Glomerular endothelial cell (primary cell): Measurements from ENCODE around the gene ATP11A. TPM values are rescaled to one million over a fixed set of nuclear protein-coding genes. Genes with fewer than 3 reads are reported as not detected.
A peak's percentile ranks its signal among the peaks of the same experiment; 100 is the strongest.
"Not testable (repeated sequence)": the region's sequence is repeated elsewhere in the genome, so short reads cannot be mapped to it uniquely, and the experiment has no call there.

Experiments
- DNase-seq: peaks from one replicate; pipeline ENCODE4 v3.0.0-alpha.2; 2011; ENCODE audit warnings: low read depth, low spot score; ENCODE audit errors: extremely low read depth
- total RNA-seq: library from RNA; depleted of rRNA; stranded (reverse); fragments of >200 nt; gene quantifications from 2 replicates; pipeline ENCODE4 v1.2.3, GENCODE V29; 2015

Gene ATP11A
- total RNA-seq, 1 donor from 2014 or later, result 62.1 TPM

DNA sequence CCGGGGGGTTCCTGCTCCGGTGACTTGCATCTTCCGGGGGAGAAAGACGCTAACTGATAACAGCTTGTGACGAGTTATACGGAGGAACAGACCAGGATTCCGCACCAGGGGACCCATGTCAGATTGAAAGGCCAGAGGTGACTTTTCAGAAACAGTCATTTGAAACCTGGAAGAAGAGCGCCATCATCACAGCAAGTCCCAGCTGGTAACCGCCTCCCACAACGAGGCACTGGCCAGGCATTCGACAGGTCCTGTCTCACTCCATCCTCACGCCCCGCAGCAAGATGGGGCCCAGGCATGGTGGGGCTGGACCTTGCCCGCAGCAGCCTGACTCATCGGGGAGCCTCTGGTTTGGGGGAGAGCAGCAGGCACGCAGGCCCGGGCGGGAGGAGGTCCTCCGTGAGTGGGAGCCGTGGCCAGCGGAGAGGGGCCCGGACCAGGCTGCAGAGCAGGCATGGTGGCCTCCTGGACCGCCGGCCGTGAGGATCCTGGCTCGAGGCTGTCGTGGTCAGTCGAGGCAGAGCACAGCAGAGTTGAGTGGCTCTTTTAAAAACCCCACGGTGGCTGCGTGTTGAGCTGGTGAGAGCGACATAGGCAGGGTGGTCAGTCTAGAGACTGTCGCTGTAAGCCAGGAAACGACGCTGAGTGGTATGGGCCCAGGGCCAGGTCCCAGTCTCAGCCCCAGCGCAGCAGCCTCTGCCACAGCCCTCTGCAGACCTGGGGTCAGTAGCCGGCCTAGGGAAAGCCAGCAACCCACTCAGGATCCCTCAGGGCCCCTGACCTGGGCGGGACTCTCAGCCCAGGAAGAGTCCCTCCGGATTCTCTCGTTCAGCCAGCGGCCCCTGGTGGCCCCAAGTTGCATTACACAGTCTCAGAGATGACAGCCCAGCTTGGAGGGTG is 184.3 kb downstream of the ATP11A start:
- no peak for DNase-seq

DNA sequence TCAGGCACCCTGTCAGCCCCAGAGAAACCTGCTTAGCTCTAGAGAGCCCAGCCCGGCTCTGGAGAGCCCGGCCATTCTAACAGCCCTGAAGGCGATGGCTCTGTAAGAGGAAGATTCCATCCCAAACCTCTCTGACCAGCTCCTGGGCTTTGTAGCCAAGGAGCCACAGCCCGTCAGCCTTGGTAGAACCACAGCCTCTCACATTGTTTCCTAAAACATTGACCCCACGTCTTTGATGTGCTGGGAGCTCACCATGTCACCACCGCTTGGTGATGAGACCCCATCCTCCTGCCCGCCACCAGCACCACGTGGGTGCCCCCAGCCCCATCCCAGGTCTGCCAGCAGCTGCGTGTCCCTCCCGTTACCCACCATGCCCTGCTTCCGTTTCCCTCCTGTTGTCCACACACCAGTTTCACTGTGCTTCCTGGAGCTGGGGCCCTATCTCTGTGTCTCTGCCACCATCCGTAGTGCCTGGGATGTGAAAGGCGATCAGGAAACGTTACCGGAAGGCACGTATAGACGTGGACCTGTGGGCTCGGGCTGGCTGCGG is 185.0 kb downstream of the ATP11A start:
- no peak for DNase-seq

DNA sequence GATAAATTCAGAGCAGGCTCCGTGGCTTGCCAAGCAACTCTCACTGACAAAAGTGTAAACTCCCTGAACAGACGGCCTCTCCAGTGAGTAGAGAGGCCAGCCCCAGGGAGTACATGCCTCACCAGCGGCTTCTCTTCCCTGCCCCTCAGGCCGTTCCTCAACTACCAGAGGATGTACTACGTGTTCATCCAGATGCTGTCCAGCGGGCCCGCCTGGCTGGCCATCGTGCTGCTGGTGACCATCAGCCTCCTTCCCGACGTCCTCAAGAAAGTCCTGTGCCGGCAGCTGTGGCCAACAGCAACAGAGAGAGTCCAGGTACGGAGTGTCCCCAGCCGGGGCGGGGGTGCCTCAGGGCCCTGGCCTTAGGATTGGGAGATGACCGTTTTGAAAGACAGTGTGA is 185.8 kb downstream of the ATP11A start:
- no peak for DNase-seq

DNA sequence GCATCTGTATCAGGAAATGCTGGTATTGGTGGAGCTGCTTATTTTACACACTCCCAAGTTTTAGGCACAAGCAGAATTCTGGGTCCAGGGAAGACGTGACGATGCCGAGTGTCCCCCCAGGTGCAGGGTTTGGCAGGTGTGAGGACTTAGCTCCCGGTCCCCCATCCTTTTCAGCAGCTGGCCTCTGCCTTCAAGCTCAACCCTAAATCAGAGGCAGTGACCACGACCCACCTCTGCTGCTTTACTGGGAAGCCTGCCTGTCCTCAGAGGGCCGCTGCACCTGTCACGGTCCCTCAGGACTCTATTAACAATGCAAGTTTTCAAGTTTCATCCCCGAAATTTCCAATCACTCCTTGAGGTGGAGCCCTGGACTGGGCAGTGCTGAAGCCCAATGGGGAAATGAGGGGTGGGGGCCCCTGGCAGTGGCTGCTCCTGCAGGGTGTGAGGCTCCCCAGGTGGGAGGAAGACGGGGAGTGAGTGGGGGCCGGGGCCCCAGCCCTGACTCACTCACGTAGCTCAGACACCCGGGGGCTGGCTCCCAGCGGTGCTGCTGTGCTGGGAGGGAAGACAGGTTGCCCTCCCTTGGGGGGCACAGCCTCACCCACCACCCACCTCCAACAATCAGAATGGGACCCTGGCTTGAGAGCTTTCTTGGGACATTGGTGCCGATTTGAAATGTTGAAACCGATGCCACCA is 186.6 kb downstream of the ATP11A start:
- DNase-seq, result no peak

DNA sequence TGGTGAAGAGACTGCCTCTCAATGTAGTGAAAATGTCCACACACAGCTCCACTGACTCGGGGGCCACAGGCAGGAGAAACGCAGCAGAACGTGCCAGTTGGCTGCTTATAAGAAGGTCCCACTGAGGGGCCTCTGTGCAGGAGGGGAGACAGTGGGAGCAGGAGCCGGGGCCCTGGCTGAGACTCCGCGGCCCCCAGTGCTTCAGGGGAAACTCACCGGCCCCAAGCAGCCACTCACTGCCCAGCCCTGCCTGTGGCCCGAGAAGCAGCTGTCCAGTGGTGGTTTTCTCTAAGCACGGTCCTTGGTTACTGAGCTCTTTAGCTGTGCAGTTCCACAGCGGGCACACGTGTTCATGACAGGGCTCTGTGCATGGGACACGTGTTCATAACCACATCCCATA is 187.2 kb downstream of the ATP11A start:
- no peak for DNase-seq

DNA sequence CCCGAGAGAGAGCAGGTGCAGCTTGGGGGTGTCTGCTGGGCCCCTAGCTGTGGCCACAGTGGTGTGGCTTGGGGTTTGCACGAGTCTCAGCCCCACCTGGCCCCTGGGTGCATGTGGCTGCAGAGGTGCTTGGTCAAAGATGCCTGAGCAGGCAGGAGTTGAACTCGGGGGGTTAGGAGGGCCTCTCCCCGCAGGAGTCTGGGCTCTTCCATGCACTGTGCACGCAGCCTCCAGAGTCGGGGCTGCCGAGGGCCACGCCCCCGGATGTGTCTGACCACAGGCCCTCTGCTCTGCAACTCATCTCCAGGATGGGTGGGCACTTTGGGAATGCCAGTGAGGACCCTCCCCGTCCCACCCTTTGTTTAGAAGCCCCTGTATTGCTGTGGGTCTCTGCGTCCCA is 187.7 kb downstream of the ATP11A start:
- DNase-seq, result no peak

DNA sequence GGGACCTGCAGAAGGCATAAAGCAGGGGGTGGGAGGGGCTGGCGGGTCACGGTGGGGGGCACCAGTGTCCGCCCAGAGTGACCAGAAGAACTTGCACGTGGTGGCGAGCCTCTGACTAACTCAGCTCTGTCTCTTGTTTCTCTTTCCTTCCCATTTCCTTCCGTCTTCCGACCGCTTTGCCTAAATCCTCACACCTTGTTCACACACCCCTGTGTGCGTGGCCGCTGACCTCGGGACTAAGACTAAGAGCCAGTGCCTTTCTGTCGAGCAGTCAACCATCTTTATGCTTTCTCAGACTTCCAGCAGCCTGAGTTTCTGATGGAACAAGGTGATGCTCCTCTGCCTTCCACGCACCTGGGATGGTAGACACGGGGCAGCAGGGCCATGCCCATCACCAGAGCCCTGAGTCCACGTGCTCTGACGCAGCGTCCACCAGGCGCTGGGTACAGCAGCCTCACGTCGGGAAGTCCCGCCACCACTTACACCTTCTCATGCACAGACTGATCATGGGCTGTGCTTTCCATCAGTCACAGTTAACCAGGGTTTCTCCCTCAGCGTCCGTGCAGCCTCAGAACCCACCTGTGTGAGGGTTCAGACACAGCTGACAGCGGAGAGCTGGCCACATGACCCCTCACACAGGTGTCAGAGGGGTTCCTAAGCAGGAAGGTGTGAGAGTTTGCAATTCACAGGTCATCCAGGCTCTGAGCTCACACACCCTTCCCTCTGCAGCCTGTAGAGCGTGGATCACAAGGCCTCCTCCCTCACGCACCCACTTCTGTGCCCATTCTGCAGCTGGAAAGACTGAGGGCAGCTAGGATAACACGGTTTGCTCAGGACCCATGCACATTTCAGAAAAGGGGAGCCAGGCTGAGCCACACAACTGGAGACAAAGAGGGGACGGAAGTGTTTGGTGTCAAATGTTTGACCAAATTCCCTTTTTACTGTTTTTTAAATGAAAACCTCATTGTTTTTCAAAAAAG is 188.4 kb downstream of the ATP11A start:
- no peak for DNase-seq

DNA sequence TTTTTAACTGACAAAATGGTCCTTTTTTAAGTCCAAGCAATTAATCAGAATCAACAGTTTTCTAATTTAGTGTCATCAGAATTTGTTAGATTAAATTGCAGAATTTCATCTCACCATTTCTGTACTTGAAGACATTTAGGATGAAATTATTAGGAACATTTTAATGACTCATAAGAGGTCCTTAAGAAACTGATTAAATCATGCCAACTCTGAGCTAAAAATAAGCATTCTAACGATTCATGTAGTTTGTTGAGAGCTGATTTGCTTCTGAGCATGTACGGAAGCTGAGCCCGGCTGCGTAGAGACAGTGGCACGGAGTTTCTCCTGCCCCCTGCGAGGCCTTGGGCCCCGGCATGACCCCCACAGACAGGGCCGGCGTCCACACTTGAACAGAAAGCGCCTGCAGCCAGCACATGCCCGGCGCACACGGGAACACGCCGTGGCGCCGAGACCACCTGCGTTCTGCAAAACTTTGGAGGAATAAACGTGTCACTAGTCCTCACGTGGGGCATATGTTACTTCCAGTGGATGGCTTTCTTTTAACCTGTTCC is 189.5 kb downstream of the ATP11A start:
- DNase-seq, result no peak

DNA sequence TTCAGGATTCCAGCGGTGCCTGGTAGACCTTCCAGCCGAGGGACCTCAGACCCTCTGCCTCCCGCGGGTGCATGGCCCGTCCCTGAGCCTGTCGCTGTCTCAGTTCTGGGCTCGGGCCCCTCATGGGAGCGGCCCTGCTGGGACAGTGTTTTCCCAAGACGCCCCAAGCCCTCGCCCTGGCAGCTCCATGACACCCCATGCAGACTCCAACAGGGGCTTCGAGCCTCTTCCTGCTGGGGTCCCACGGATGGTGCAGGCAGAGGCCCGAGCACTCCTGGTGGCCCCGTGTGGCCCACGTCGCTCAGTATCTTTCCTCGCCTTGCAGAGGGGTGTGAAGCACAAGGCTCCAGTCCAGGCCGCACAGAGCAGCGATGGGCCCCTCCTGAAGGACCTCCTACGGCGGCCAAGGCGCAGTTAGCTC is 190.4 kb downstream of the ATP11A start:
- DNase-seq, result no peak

DNA sequence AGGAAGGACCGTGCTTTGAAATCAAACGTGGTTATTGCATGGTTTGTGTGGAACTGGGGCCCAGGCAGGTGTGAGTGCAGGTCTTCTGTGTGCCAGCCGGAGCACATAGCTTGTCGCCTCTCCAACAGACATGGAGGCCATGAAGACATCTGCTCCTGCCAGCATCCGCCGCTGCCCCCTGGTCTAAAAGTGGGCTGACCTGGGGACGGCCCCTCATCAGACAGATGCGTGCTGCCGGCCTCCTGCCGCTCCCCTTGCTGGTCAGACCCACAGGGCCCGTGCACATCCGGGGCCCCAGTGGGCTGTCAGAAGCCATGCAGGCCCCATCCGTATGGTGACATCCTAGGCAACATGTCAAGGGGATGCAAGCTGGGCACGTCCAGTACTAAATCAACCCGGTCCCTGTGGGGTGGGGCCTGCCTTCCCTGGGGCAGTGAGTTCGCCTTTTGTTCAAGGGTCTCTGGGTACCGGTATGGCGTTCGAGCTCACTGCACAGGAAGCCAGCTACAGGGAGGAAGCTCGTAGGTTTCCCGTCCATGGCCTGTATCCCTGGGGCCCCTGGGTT is 191.2 kb downstream of the ATP11A start:
- no peak for DNase-seq

DNA sequence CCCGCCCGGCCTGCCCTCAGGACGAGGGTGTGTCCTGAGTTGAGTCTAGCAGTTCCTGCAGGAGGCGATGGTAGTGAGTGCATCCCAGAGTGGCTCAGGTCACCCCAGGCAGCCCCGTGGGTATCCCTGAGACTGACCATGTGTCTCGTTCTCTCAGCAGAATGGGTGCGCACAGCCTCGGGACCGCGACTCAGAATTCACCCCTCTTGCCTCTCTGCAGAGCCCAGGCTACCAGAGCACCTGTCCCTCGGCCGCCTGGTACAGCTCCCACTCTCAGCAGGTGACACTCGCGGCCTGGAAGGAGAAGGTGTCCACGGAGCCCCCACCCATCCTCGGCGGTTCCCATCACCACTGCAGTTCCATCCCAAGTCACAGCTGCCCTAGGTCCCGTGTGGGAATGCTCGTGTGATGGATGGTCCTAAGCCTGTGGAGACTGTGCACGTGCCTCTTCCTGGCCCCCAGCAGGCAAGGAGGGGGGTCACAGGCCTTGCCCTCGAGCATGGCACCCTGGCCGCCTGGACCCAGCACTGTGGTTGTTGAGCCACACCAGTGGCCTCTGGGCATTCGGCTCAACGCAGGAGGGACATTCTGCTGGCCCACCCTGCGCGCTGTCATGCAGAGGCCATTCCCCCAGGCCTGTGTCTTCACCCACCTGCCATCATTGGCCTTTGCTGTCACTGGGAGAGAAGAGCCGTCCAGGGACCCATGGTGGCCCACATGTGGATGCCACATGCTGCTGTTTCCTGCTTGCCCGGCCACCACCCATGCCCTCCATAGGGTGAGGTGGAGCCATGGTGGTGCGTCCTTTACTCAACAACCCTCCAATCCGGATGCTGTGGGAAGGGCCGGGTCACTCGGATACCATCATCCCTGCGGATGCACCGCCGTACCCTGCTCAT is 192.1 kb downstream of the ATP11A start:
- DNase-seq, result no peak

DNA sequence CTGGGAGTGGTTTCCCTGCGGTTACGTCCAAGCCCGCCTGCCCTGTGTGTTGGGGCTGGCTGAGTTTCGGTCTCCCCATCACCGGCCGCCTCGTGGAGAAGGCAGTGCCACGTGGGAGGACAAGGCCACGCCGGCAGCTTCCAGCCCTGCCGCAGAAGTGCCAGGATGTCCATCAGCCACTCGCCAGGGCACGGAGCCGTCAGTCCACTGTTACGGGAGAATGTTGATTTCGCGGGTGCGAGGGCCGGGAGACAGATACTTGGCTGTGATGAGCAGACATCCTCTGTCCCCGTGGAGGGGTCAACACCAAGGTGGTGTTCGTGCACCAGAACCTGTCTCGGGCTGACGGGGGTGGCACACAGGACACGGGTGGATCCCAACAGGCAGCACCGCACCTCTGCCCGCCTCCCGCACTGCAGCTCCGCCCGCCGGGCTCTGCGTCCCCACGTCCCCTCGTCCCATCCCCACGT is 192.8 kb downstream of the ATP11A start:
- DNase-seq, result no peak

DNA sequence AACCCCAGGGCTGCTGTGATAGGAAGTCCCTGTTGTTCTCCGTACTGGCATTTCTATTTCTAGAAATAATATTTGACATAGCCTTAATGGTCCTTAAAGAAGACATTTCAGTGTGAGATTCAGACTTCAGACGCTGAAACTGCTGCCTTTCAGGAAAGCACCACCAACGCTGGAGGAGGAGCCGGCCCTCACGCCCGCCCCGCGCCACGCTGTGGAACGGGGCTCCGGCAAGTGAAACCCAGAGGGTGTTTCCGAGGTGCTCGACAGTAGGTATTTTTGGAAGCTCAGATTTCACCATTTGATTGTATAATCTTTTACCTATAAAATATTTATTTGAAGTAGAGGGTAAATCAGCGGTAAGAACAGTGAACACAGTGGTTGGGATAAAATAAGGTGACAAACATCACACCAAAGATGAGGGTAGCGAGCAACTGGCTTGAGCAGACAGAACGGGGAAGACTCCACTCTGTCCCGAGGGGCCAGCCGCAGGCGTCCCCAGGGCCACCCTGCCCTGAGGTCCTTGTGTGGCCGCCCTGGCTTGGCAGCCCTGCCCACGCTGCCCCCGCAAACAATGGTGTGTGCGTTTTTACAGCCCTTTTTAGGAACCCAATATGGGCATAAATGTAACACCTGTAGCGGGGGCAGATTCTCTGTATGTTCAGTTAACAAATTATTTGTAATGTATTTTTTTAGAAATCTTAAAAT is 193.6 kb downstream of the ATP11A start:
- DNase-seq, result no peak

DNA sequence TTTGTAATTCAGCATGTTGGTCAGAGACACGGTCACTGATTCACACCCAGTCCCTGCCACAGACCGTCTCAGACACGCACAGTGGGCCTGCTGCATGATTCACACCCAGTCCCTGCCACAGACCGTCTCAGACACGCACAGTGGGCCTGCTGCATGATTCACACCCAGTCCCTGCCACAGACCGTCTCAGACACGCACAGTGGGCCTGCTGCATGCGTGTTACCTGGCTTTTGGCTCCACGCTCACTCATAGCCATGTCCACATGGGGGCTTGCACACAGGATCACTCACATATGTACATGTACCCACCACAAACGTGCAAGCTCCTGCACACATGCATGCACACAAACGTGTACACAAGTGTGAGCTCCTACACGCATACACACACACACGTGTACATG is 194.9 kb downstream of the ATP11A start:
- DNase-seq, result not testable (repeated sequence)

DNA sequence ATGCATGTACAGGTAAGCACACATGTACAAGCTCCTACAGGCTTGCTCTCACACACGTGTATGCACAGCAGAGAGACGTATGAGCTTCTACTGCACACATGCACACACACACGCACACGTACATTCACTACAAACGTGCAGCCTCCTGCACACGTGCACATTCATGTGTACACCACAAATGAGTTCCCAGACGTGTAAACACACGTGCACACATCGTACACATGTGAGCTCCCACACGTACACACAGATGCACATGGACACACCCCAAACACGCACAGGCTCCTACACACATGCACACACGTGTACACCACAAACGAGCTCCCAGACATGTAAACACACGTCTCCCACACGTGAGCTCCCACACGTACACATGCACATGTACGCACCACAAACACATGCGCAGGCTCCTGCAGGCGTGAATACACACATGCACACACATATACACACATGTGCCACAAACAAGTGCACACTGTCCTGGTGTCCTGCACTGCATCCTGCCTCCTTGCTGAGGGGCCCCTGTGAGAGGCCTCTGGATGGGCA is 195.5 kb downstream of the ATP11A start:
- no peak for DNase-seq

DNA sequence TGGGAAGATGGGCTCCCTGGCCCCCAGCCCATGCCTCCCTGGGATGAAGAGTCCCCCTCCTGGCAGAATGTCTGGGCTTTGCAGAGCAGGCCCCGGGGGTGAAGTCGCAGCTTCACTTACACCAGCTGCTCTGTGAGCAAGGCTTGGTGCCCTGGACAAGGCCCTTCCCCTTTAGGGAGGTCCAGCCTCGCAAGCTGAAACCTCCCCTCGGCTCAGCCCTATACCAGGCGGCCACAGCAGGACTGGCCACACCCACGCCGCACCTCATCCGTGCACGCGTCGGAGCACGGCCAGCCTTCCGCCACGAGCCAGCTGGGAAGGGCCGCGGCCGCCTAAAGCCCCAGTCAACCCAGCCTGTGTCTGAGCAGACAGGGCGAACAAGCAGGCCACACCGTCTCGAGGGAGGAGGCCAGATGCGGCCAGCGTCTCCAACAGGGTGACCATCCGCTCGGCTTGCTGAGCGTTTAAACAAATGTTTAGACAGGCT is 196.0 kb downstream of the ATP11A start:
- peak; percentile 18 for DNase-seq

DNA sequence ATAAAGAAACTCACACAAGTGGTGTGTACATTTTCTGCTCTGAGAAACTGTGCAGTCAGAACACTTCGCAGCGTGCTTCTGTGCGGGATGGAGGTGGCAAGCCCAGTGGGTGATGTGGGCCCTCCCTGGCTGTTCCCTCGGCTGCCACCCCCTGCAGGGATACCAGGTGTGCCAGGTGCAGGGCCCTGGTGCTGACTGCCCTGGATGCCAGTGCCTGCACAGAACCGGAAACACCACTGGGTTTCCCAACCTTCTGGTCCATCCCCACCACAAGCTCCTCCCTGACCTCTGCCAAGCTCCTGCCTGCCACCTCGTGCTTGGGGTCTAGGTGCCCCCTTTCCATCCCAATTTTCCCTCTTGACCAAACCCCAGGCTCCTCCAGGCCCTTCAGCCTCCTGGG is 197.3 kb downstream of the ATP11A start:
- DNase-seq, result no peak

DNA sequence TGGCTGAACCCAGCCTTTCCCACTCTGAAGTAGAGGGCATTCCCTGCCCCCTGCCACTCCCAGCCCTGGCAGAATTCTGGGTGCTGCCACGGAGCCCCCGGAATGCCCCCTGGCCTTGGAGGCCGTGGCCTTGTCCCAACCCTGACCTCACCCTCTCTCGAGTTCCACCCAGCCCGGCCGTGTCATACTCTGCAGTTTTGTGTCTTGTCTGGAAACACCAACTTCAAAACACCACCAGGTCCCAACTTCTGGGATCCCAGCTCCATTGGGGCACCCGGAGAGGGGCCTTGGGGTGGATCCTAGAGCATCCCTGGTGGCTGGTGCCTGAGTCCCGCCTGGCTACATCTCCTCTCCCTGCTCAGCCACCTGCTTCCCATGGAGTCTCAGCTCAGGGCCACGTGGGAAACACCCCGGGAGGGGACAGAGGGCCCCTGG is 197.7 kb downstream of the ATP11A start:
- no peak for DNase-seq
